Tibial nerve (tissue), 4 donors: ENCODE data around the gene CERS6.

Experiments used
- EP300 ChIP-seq, 2 donors: sonication (generic); formaldehyde crosslinking; IDR thresholded peaks; one replicate each; pipeline ENCODE4 v1.6.1; 2017; ENCODE audit warnings: antibody characterized with exemption in 2 of 2, mild to moderate bottlenecking in 1 of 2
- TF ChIP-seq, protein P1 (sequence below), 5 experiments: fragments of 200-600 bp in 3 of 5; fragments of 450-650 bp in 2 of 5; sonication (generic) in 3 of 5; IDR thresholded peaks; one replicate each; pipeline ENCODE4 v1.5.1; 2016 to 2019; ENCODE audit warnings: antibody characterized with exemption in 5 of 5, mild to moderate bottlenecking in 3 of 5, moderate library complexity in 2 of 5

DNA sequence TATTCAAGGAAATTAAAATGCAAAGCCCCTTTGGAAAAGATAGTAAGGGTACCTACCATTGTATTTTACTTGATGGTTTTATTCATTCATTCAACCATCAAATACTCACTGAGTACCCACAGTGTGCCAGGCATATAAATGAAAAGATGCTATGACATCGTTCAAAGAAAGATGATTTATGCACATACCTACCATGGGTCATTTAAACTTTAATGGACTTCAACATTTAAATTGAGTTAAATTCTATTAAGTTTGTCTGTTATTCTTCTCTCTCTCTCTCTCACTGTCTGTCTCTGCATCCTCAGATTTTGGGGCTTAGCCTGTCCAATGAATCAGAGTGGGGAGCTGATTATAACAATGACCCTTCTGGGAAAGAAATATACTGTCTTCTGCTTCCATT is 87.9 kb downstream of the CERS6 start:
- TF ChIP-seq EP300 (IDR thresholded peaks at IDR 0.05): no peak
- TF ChIP-seq, protein P1, sequence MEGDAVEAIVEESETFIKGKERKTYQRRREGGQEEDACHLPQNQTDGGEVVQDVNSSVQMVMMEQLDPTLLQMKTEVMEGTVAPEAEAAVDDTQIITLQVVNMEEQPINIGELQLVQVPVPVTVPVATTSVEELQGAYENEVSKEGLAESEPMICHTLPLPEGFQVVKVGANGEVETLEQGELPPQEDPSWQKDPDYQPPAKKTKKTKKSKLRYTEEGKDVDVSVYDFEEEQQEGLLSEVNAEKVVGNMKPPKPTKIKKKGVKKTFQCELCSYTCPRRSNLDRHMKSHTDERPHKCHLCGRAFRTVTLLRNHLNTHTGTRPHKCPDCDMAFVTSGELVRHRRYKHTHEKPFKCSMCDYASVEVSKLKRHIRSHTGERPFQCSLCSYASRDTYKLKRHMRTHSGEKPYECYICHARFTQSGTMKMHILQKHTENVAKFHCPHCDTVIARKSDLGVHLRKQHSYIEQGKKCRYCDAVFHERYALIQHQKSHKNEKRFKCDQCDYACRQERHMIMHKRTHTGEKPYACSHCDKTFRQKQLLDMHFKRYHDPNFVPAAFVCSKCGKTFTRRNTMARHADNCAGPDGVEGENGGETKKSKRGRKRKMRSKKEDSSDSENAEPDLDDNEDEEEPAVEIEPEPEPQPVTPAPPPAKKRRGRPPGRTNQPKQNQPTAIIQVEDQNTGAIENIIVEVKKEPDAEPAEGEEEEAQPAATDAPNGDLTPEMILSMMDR (IDR thresholded peaks at IDR 0.05): no peak
